A549 (cell line): ENCODE measurements around the gene TP53I11. TPM values are rescaled to one million over a fixed set of nuclear protein-coding genes. Genes with fewer than 3 reads are reported as not detected.

Experiments used
- ATAC-seq, 2 experiments: fragments of 200-7000 bp in 1 of 2; fragments of >200 bp in 1 of 2; cut with Nextera tagmentation in 1 of 2; cut with Tn5 transposase in 1 of 2; 3 replicates each; pipeline versions ENCODE4 v1.8.0 to v1.9.1; 2018 to 2020; ENCODE audit warnings: mild to moderate bottlenecking in 1 of 2, moderate library complexity in 1 of 2
- CTCF ChIA-PET: fragments of 300-600 bp; sonication (Branson Sonifier 250); formaldehyde crosslinking; extraction: SDS; loops from one replicate; lab custom pipeline; 2021; ENCODE audit warnings: antibody characterized with exemption, inconsistent platforms; lab: Yijun Ruan, JAX
- POLR2A ChIA-PET: fragments of 350-600 bp; formaldehyde crosslinking; extraction: SDS; loops from one replicate; lab custom pipeline; 2021; ENCODE audit warnings: antibody characterized with exemption, inconsistent platforms; lab: Yijun Ruan, JAX
- DNase-seq, 2 experiments: peaks; one replicate each; pipeline versions ENCODE4 v3.0.0 to v3.0.0-alpha.2; 2011 to 2016; ENCODE audit warnings: low read depth in 1 of 2, low spot score in 1 of 2
- FAIRE-seq: peaks from 2 replicates; lab custom pipeline; 2011; peaks lifted over from hg19 to GRCh38; lab: Jason Lieb, UNC
- H3K27ac ChIP-seq, 2 experiments: fragments of >200 bp; sonication (Bioruptor Twin); formaldehyde crosslinking; 3 replicates each; pipeline ENCODE4 v1.5.1; 2016 to 2017
- H3K4me1 ChIP-seq: fragments of >200 bp; sonication (Bioruptor Twin); formaldehyde crosslinking; 3 replicates; pipeline ENCODE4 v1.6.1; 2016
- H3K4me2 ChIP-seq: fragments of >200 bp; sonication (Bioruptor Twin); formaldehyde crosslinking; 3 replicates; pipeline ENCODE4 v1.6.1; 2016
- H3K4me3 ChIP-seq: fragments of >200 bp; sonication (Bioruptor Twin); formaldehyde crosslinking; 3 replicates; pipeline ENCODE4 v1.5.1; 2016
- H3K9me3 ChIP-seq: fragments of >200 bp; sonication (Bioruptor Twin); formaldehyde crosslinking; 3 replicates; pipeline ENCODE4 v1.6.1; 2016
- CBX8 ChIP-seq: fragments of 200-600 bp; sonication (generic); IDR thresholded peaks from 2 replicates; pipeline ENCODE4 v1.6.1; 2016
- CHD4 ChIP-seq: fragments of 200-600 bp; sonication (generic); IDR thresholded peaks from 2 replicates; pipeline ENCODE4 v1.6.1; 2016; ENCODE audit warnings: antibody characterized with exemption, mild to moderate bottlenecking, borderline replicate concordance
- CTCF ChIP-seq: fragments of >200 bp; sonication (Bioruptor Twin); formaldehyde crosslinking; IDR thresholded peaks from 3 replicates; pipeline ENCODE4 v1.5.1; 2016
- E2F6 ChIP-seq: IDR thresholded peaks from 2 replicates; pipeline ENCODE4 v1.6.1; 2012; ENCODE audit warnings: low read depth, borderline replicate concordance
- EHF ChIP-seq: fragments of 250-450 bp; sonication (Bioruptor Pico); IDR thresholded peaks from 2 replicates; pipeline ENCODE4 v1.5.0; 2020; ENCODE audit warnings: mild to moderate bottlenecking
- ESRRA ChIP-seq: fragments of 150-350 bp; IDR thresholded peaks from 2 replicates; pipeline ENCODE4 v1.6.1; 2014; ENCODE audit warnings: mild to moderate bottlenecking, low read length, borderline replicate concordance
- FOSL2 ChIP-seq, 2 experiments: fragments of 450-650 bp in 1 of 2; fragments of >200 bp in 1 of 2; sonication (Bioruptor Twin) in 1 of 2; formaldehyde crosslinking; IDR thresholded peaks; 2 replicates each; pipeline versions ENCODE4 v1.5.0 to v1.6.1; 2016 to 2020; ENCODE audit warnings: mild to moderate bottlenecking in 1 of 2, moderate library complexity in 1 of 2
- HMGXB4 ChIP-seq: fragments of 250-450 bp; sonication (Bioruptor Pico); IDR thresholded peaks from 2 replicates; pipeline ENCODE4 v1.5.0; 2021; ENCODE audit warnings: mild to moderate bottlenecking, moderate library complexity, borderline replicate concordance
- HOXA7 ChIP-seq: fragments of 250-450 bp; sonication (Bioruptor Pico); IDR thresholded peaks from 2 replicates; pipeline ENCODE4 v1.5.0; 2020; ENCODE audit warnings: mild to moderate bottlenecking, moderate library complexity
- HOXB13 ChIP-seq: fragments of 250-450 bp; sonication (Bioruptor Pico); IDR thresholded peaks from 2 replicates; pipeline ENCODE4 v1.5.0; 2020; ENCODE audit warnings: low read depth, mild to moderate bottlenecking, moderate library complexity
- JUNB ChIP-seq: fragments of >200 bp; sonication (Bioruptor Twin); formaldehyde crosslinking; IDR thresholded peaks from 2 replicates; pipeline ENCODE4 v1.6.1; 2016
- MAX ChIP-seq: IDR thresholded peaks from 2 replicates; pipeline ENCODE4 v1.6.1; 2012
- MYC ChIP-seq: IDR thresholded peaks from 2 replicates; pipeline ENCODE4 v1.6.1; 2012; ENCODE audit warnings: mild to moderate bottlenecking, inconsistent platforms, low read length, improper control_type of control experiment, borderline replicate concordance
- NFE2L2 ChIP-seq: fragments of 150-350 bp; conservative IDR thresholded peaks from 2 replicates; pipeline ENCODE4 v1.6.1; 2014; ENCODE audit warnings: low read length
- NPAS2 ChIP-seq: fragments of 250-450 bp; sonication (Bioruptor Pico); IDR thresholded peaks from 2 replicates; pipeline ENCODE4 v1.8.0; 2022; ENCODE audit warnings: mild to moderate bottlenecking, moderate library complexity, borderline replicate concordance
- PBX3 ChIP-seq: IDR thresholded peaks from 2 replicates; pipeline ENCODE4 v1.6.1; 2012
- POLR2A ChIP-seq: IDR thresholded peaks from 2 replicates; pipeline ENCODE4 v1.6.1; 2012; ENCODE audit warnings: mild to moderate bottlenecking, low read length
- POLR2AphosphoS2 ChIP-seq: conservative IDR thresholded peaks from 2 replicates; pipeline ENCODE4 v1.6.1; 2012; ENCODE audit warnings: low read length, improper control_type of control experiment, inconsistent platforms
- RARB ChIP-seq: fragments of 250-450 bp; sonication (Bioruptor Pico); IDR thresholded peaks from 2 replicates; pipeline ENCODE4 v1.8.0; 2021; ENCODE audit warnings: mild to moderate bottlenecking, moderate library complexity
- RCOR1 ChIP-seq: fragments of 150-350 bp; IDR thresholded peaks from 2 replicates; pipeline ENCODE4 v1.6.1; 2014; ENCODE audit warnings: antibody characterized with exemption, low read length, low read depth
- RFX5 ChIP-seq: fragments of 450-650 bp; IDR thresholded peaks from 2 replicates; pipeline ENCODE4 v1.7.1; 2014; ENCODE audit warnings: antibody characterized with exemption, mild to moderate bottlenecking, moderate library complexity
- SMC3 ChIP-seq: fragments of >200 bp; sonication (Bioruptor Twin); formaldehyde crosslinking; IDR thresholded peaks from 3 replicates; pipeline ENCODE4 v1.6.1; 2018; ENCODE audit warnings: inconsistent platforms
- TFCP2L1 ChIP-seq: fragments of 250-450 bp; sonication (Bioruptor Pico); IDR thresholded peaks from 2 replicates; pipeline ENCODE4 v1.5.0; 2021; ENCODE audit warnings: mild to moderate bottlenecking
- TP53 ChIP-seq: fragments of 250-450 bp; sonication (Bioruptor Pico); IDR thresholded peaks from 2 replicates; pipeline ENCODE4 v1.5.0; 2021; ENCODE audit warnings: mild to moderate bottlenecking, moderate library complexity
- ZFP36 ChIP-seq: fragments of 450-650 bp; IDR thresholded peaks from 2 replicates; pipeline ENCODE4 v1.6.1; 2014; ENCODE audit warnings: borderline replicate concordance; ENCODE audit not compliant: partially characterized antibody
- ZSCAN20 ChIP-seq: fragments of 250-450 bp; sonication (Bioruptor Pico); IDR thresholded peaks from 2 replicates; pipeline ENCODE4 v1.8.0; 2022; ENCODE audit warnings: mild to moderate bottlenecking, moderate library complexity
- WGBS: methylation state at CpG from one replicate; pipeline ENCODE4 v1.1.6; 2017; ENCODE audit errors: missing lambda C conversion rate; 5-methylcytosine and 5-hydroxymethylcytosine counted together
- polyA plus RNA-seq, 4 experiments: library from polyadenylated mRNA; depleted of rRNA in 3 of 4; stranded (reverse); fragments of >200 nt; fragmentation: RNase III in 1 of 4; extraction: RNeasy Plus Mini Kit Qiagen cat#74134 plus additional on column Dnase treatment in 1 of 4; gene quantifications; 2 replicates in 3 of 4; 3 replicates in 1 of 4; pipeline ENCODE4 v1.2.3, GENCODE V29; 2011 to 2017

The TP53I11 gene
- polyA plus RNA-seq, 2 of the 4 experiments (the other 2 are of a cell fraction) = 11.2 to 28.2 TPM

GRCh38 chr11:44972746-44973435 is 22.2 kb upstream of the TP53I11 start:
- DNase-seq (no peak), FAIRE-seq (no peak), ATAC-seq (no peak)
- POLR2A ChIA-PET = no interaction called here
- H3K4me3 ChIP-seq = no peak overlapping the region
- 75% methylated on average over 19 of the region's 19 CpGs for WGBS
- TF ChIP-seq ESRRA (no peak), POLR2A (no peak), ZSCAN20 (CRISPR knock-in tag) (no peak), CTCF (no peak), RARB (CRISPR knock-in tag) (no peak), TP53 (CRISPR knock-in tag) (no peak), HOXA7 (CRISPR knock-in tag) (no peak), RFX5 (no peak), EHF (CRISPR knock-in tag) (no peak), POLR2AphosphoS2 (no peak), MYC (no peak), FOSL2 (IDR thresholded peaks at IDR 0.05) (no peak), FOSL2 (CRISPR knock-in tag; IDR thresholded peaks at IDR 0.05) (no peak), CHD4 (no peak)
- CTCF ChIA-PET = interaction anchor here (1.0 to 1.4 kb wide), 3 partner anchors 9 to 46 kb away, joined by 3 to 4 read pairs (median 3); no protein-coding TSS in a partner anchor
- peaks cover 9% of the 10 kb centered on the region for H3K4me1 ChIP-seq
- H3K4me2 ChIP-seq = no peak overlapping the region
- no peaks in the 10 kb centered on the region for H3K9me3 ChIP-seq
- no peak overlapping the region for H3K27ac ChIP-seq

GRCh38 chr11:44971185-44971584 is 20.5 kb upstream of the TP53I11 start:
- Histone ChIP-seq H3K9me3 (no peaks in the 10 kb centered on the region), H3K4me1 (no peaks in the 10 kb centered on the region), H3K27ac (no peak overlapping the region), H3K4me2 (no peak overlapping the region), H3K4me3 (no peak overlapping the region)
- 74% methylated on average over 10 of the region's 10 CpGs for WGBS
- ATAC-seq = no peak
- no peak for DNase-seq
- ChIA-PET CTCF (interaction anchor here (0.6 to 1.7 kb wide), 7 partner anchors 9 to 400 kb away, joined by 3 to 7 read pairs (median 4); no protein-coding TSS in a partner anchor), POLR2A (no interaction called here)
- FAIRE-seq = no peak
- TF ChIP-seq RARB (CRISPR knock-in tag) = no peak
- TF ChIP-seq POLR2AphosphoS2 = no peak
- TF ChIP-seq ZFP36 = no peak
- TF ChIP-seq NFE2L2 = no peak
- TF ChIP-seq HOXB13 (CRISPR knock-in tag) = no peak
- TF ChIP-seq MAX = no peak
- no peak for TF ChIP-seq E2F6
- TF ChIP-seq ESRRA = no peak
- TF ChIP-seq NPAS2 (CRISPR knock-in tag) = no peak
- no peak for TF ChIP-seq PBX3
- TF ChIP-seq JUNB = no peak
- TF ChIP-seq HOXA7 (CRISPR knock-in tag) = no peak
- no peak for TF ChIP-seq HMGXB4 (CRISPR knock-in tag)
- TF ChIP-seq ZSCAN20 (CRISPR knock-in tag) = no peak
- TF ChIP-seq TFCP2L1 (CRISPR knock-in tag) = no peak
- no peak for TF ChIP-seq CTCF
- no peak for TF ChIP-seq CBX8
- TF ChIP-seq SMC3 = no peak
- no peak for TF ChIP-seq RCOR1
